ENCODE data around the gene UTP3. TPM values are rescaled to one million over a fixed set of nuclear protein-coding genes. Genes with fewer than 3 reads are reported as not detected.

The UTP3 gene
- total RNA-seq, 1 donor from 2014 or later = 22.8 TPM

GRCh38 chr4:70739496-70740337, 51.4 kb downstream of the UTP3 start:
- no peak for DNase-seq (ENCODE audit: low spot score)
- intact Hi-C loops (cut with DNase I) = no loop called here

Other genes starting within 250 kb of the UTP3 start
- gene MUC7, start 216.3 kb upstream of the UTP3 start, total RNA-seq = not detected
- not detected for gene AMTN, start 170.0 kb upstream of the UTP3 start, total RNA-seq
- gene AMBN, start 96.3 kb upstream of the UTP3 start, total RNA-seq = not detected
- gene ENAM, start 59.8 kb upstream of the UTP3 start, total RNA-seq = 11.1 TPM
- 1.5 TPM for gene JCHAIN, start 22.0 kb upstream of the UTP3 start, total RNA-seq
- gene RUFY3, start 33.4 kb downstream of the UTP3 start, total RNA-seq = 26.1 TPM
- 83.5 TPM for gene GRSF1, start 151.4 kb downstream of the UTP3 start, total RNA-seq
- gene MOB1B, start 213.8 kb downstream of the UTP3 start, total RNA-seq = 23.0 TPM